NT2/D1 (cell line): Measurements from ENCODE around the gene SUSD2.
"Not testable (repeated sequence)": the region's sequence is repeated elsewhere in the genome, so short reads cannot be mapped to it uniquely, and the experiment has no call there.

ENCODE experiments used
- SUZ12 ChIP-seq: IDR thresholded peaks from 2 replicates; pipeline ENCODE4 v1.6.1; 2011; ENCODE audit not compliant: insufficient read length, insufficient read depth; ENCODE audit errors: extremely low read depth
- YY1 ChIP-seq: IDR thresholded peaks from 2 replicates; pipeline ENCODE4 v1.6.1; 2011; ENCODE audit not compliant: insufficient read length, insufficient read depth

- not testable (repeated sequence) for TF ChIP-seq SUZ12, YY1
These were observed 22.6 kb downstream of the SUSD2 start for GRCh38 chr22:24203856-24204255.
